Measurements from ENCODE around the gene RAB34. TPM values are rescaled to one million over a fixed set of nuclear protein-coding genes. Genes with fewer than 3 reads are reported as not detected.

Gene RAB34
- polyA plus RNA-seq, 4 donors: 179 to 191 (median 185) TPM

- no peak for DNase-seq (ENCODE audit: low read depth in 4 of 4, low spot score in 3 of 4)
Observed at GRCh38 chr17:28715217-28715616, 2.5 kb downstream of the RAB34 start.

- DNase-seq (ENCODE audit: low read depth in 4 of 4, low spot score in 3 of 4): no peak
Observed at GRCh38 chr17:28714281-28714680, 3.4 kb downstream of the RAB34 start.

GRCh38 chr17:28712705-28713415, 4.8 kb downstream of the RAB34 start:
- no peak for DNase-seq (ENCODE audit: low read depth in 4 of 4, low spot score in 3 of 4)

DNA sequence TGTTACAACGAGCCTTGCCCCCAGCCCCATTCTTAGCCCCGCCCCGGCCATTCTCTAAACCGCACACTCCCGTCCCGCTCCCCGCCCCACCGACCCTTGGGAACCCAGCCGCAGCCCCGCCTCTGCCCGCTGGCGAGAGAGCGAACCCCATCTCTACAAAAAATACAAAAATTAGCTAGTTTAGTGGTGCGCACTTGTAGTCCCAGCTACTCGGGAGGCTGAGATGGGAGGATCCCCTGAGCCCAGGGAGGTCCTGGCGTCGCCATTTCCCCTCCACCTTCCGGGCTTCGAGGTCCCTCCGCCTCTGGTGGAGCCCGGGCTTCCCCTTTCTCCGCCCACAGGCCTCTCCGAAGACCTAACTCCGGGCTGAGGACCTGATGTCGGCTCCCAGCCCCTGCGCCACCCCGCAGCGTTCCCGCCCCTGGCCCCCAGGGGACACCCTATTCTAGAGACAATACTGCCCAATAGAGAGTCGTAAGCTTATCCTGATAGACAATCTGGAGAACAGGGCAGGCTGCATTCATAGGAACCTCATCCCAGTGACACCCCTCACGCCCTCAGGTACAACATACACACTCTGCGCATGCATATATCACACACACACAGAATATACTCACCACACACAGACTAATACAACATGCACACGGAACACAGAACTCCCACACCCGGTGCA, 5.5 kb downstream of the RAB34 start:
- DNase-seq (ENCODE audit: low read depth in 4 of 4, low spot score in 3 of 4): no peak

DNA sequence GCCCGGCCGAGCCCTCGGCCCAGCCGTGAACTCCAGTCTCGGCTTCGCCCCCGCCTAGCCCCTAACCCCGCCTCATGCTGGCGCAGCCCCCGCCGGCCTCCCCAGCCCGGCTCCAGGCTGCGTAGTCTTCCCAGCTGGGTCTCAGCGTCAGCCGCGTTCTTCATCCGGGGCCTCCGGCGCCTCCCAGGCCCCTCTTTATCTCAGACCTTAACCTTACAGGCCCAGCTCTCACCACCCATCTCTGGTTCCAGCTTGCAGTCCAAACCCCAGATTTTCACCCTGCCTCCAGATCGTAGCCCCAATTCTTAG, 6.0 kb downstream of the RAB34 start, which contains the start of gene PROCA1:
Gene PROCA1 (minus strand): TSS at position 166 of the 309 bp plus-strand sequence. CDS start 228 bp downstream, outside the sequence.
- DNase-seq (ENCODE audit: low read depth in 4 of 4, low spot score in 3 of 4): no peak

GRCh38 chr17:28710861-28711722, 6.6 kb downstream of the RAB34 start:
- peak in 2 of 4 donors; percentile 80 to 83 for DNase-seq (ENCODE audit: low read depth in 4 of 4, low spot score in 3 of 4)

GRCh38 chr17:28707339-28707720, 10.3 kb downstream of the RAB34 start:
- no peak for DNase-seq (ENCODE audit: low read depth in 4 of 4, low spot score in 3 of 4)

- DNase-seq (ENCODE audit: low read depth in 4 of 4, low spot score in 3 of 4): no peak
Observed at GRCh38 chr17:28706471-28707338, 11.0 kb downstream of the RAB34 start.

- DNase-seq (ENCODE audit: low read depth in 4 of 4, low spot score in 3 of 4): no peak
Observed at GRCh38 chr17:28705728-28706334, 11.8 kb downstream of the RAB34 start.

- DNase-seq (ENCODE audit: low read depth in 4 of 4, low spot score in 3 of 4): no peak
Observed at GRCh38 chr17:28705074-28705659, 12.5 kb downstream of the RAB34 start.

DNA sequence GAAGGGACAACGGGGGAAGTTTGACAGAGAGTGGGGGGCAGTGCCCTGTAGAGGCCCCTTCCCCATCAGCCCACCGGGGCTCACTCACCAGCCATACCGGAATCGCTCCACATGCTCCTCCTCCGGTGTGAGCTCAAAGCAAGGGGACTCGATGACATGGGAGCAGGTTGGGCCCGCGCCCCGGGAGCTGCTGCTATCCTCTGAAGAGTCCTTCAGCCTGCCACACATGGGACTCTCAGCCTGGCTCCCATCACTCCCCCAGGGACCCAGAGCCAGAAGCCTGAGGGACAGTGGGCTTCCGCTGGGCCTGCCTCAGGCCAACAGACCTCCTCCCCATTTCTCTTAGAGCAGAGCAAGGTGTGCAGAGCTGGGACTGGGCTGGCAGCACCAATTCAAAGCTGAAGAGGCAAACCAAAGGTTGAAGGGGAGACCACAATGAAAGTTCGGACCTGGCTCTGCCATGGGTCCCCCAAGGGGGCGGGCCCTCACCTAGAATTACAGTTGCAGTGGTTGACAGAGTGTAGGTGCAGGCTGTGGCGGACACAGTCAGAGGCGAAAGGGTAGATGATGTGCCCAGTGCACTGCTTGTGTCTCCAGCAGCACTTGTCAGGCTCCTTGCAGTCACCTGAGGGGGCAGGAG, 13.3 kb downstream of the RAB34 start:
- no peak for DNase-seq (ENCODE audit: low read depth in 4 of 4, low spot score in 3 of 4)

DNA sequence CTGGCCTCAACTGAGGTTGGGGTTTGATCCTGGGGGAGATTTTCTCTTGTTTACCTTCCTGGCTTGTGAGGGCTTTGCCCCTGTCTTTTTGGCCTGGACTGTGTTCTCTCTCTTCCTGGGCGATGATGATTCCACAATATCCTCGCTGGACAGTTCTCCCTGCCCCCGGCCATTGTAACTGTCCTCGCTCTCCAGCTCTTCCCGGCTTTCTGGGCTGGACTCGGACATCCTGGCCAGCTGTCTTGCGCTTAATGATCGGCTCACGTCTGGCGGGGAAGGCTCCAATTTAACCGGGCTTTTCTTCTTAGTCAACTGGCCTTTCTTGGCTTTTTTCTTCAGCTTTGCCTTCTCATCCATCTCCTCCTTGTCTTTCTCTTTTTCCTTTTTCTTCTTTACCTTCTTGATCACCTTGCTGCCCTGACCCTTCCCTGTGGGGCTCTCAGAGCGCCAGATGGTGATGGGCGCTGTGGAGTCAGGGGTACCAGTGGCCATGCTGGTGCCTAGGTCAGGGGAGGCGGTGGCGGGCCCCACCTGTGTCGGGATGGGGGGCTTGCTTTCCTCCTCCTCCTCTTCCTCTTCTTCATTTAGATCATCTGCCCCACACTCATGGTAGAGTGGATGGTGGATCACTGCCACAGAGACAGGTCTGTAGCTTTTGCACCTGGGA, 14.0 kb downstream of the RAB34 start:
- no peak for DNase-seq (ENCODE audit: low read depth in 4 of 4, low spot score in 3 of 4)

- no peak for DNase-seq (ENCODE audit: low read depth in 4 of 4, low spot score in 3 of 4)
Observed at GRCh38 chr17:28702752-28703150, 14.9 kb downstream of the RAB34 start.

- DNase-seq (ENCODE audit: low read depth in 4 of 4, low spot score in 3 of 4): no peak
Observed at GRCh38 chr17:28702026-28702751, 15.5 kb downstream of the RAB34 start.

- no peak for DNase-seq (ENCODE audit: low read depth in 4 of 4, low spot score in 3 of 4)
Observed at GRCh38 chr17:28700830-28701492, 16.7 kb downstream of the RAB34 start.

DNA sequence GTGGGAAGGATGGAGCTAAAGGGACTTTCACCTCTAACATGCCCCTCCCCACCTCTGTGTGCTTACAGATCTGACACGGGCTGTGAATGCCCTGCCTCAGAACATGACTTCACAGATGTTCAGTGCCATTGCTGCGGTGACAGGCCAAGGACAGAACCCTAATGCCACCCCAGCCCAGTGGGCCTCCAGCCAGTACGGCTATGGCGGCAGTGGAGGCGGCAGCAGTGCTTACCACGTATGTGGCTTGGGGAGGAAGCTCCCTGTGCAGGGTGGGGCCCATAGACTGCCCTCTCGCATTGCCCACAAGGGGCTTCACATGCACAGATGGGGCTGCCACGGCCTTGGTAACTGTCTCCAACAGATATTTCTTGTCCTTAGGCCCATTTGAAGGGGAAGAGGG, 17.4 kb downstream of the RAB34 start:
- DNase-seq (ENCODE audit: low read depth in 4 of 4, low spot score in 3 of 4): no peak

GRCh38 chr17:28698253-28698941, 19.3 kb downstream of the RAB34 start:
- no peak for DNase-seq (ENCODE audit: low read depth in 4 of 4, low spot score in 3 of 4)

All from left renal pelvis (tissue), 4 donors.